HG03159 (cell line): ENCODE data around the gene GALNT10.

ENCODE experiments used
- ATAC-seq: cut with Tn5 transposase; IDR thresholded peaks from one replicate; pipeline ENCODE4 v1.9.1; 2021; ENCODE audit warnings: mild to moderate bottlenecking, moderate library complexity; ENCODE audit not compliant: unreplicated experiment

GALNT10 gene

DNA sequence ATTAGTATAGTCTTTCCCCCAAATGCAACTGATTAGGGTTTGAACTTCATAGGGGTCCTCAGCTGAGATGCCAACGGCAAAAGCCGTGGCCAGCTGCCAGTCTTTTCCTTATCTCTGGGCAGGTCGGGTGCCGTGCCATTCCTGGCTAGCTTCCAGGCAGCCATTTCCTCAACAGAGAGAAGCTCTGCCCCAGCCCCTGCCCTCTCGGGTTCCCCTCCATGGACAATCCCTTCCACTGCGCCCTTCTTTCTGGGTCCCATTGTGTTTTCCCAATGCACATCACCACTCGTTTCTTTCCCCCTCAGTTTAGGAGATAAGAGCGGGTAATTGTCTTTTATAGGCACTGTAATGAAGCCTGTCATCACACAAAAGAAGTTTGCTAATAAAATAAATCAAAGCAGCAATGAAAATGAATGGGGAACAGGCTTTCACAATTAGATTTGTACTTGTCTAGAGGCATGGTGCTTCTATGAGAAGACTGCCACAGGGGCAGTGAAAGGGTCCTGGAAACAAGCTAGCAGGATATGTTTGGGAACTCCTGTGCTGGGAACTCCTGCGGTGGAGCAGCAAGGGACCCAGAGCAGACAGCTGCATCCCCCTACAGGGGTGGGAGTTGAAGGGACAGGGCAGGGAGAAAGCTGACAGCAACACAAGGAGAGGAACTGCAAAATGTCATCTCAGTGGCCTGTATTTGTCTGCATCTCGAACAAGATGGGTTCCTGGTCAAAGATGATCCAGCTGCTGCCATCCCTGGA lies 207.3 kb downstream of the GALNT10 start:
- no peak for ATAC-seq

GRCh38 chr5:154400678-154401077 lies 210.1 kb downstream of the GALNT10 start:
- no peak for ATAC-seq

GRCh38 chr5:154401355-154401754 lies 210.8 kb downstream of the GALNT10 start:
- ATAC-seq: no peak

- no peak for ATAC-seq
Observed at GRCh38 chr5:154401931-154402330, 211.4 kb downstream of the GALNT10 start.

DNA sequence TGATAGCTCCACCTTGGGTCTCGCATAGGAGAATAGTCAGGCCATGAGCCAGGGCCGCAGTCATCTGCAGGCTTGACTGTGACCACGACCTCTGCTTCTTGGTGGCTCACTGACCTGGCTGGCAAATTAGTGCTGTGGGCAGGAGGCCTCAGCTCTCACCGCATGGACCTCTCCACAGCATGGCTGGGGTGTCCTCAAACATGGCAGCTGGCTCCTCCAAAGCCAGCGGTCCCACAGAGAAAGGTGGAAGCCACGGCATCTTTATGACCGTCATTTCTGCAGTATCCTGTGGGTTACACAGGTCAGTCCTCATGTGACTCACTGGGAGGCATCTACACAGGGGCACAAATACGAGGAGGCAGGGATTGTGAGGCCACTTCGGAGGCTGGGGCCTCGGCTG lies 212.1 kb downstream of the GALNT10 start:
- ATAC-seq: no peak

GRCh38 chr5:154403234-154403633 lies 212.7 kb downstream of the GALNT10 start:
- no peak for ATAC-seq

- no peak for ATAC-seq
Observed at GRCh38 chr5:154403776-154404387, 213.3 kb downstream of the GALNT10 start.

DNA sequence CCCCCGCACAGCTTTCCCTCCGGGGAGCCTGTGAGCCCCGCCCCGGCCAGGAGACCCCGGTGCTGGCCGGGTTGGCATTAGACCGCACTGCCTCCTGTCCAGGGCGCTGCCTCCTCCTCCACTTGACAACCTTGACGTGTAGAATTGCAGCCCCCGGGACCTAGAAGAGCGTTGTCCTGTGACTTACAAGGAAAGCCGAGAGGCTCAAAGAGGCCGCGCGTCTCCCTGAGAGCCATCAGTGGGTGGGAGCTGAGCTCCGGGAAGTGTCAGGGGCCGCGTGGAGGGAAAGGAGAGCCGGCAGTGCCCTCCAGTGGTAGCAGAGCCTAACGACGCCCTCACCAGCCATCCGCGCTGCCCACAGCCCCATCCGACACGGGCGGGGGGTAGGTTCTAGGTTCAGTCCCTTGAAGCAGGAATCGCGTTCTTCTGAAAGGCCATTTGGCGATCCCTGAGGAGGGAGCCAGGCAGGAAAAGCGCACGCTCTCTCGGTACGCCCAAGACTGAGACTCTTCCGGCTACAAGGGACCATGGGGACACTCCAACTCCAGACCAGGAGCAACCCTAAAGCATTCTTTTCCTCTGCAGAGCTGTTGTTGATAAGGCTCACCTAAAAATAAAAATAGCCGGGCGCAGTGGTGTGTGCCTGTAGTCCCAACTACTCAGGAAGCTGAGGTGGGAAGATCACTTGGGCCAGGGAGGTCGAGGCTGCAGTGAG lies 214.7 kb downstream of the GALNT10 start:
- peak; percentile 96 for ATAC-seq

- ATAC-seq: no peak
Observed at GRCh38 chr5:154406231-154406630, 215.7 kb downstream of the GALNT10 start.

DNA sequence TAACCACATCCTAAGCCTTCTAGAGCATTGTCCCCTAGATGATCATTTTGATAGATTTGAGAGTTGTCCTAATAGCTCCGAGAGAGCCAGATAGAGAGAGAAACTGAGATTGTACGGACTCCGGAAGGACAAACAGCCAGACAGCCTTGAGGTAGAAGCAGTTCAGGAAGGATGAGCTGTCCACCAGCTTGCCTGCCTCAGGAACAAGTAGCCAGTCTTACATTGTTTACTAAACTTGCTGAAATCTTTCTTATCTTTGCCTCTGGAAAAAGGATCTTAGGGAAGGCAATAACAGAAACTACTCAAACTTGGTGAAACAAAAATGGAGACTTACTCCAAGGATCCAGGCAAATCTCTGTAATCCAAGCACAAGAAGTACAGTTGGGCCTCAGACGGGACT lies 216.3 kb downstream of the GALNT10 start:
- no peak for ATAC-seq

DNA sequence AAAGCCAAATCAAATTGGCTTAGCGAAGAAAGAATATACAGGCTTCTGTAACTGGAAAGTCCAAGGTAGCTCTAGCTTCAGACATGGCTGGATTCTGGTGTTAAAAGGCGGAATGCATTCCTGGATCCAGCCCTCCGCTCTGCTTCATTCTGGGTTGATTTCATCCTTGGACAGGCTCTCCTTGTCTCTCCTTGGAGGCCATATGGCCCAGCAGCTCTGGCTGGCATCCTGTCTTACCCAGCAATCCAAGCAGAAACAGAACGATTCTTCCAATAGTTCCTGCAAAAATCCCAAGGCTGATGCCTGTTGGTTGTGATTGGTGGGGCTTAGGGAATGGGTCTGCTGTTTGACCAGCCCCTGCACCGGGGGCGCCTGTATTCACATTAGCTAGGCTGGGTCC lies 218.3 kb downstream of the GALNT10 start:
- ATAC-seq: no peak

- no peak for ATAC-seq
Observed at GRCh38 chr5:154409230-154409840, 218.8 kb downstream of the GALNT10 start.

GRCh38 chr5:154410008-154410407 lies 219.5 kb downstream of the GALNT10 start:
- no peak for ATAC-seq

DNA sequence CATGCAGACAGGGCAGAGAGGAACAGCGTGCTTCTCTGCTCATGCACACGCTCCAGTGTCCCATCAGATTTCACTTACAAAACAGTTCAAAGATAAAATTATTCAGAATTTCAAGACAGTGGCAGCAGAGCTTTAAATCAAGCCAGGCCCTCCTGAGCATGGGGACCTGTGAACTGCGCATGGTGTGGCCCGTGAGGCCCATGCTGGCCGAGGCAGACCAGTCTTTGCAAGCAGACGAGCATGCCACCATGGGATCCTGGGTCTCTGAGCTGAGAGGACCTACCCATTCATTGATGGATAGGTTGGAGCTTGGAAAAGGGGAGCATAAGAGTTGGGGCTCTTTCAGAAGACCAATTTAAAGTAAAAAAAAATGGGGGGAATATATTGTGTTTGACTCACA lies 220.3 kb downstream of the GALNT10 start:
- ATAC-seq: no peak

GRCh38 chr5:154411338-154411737 lies 220.8 kb downstream of the GALNT10 start:
- ATAC-seq: no peak

GRCh38 chr5:154412316-154412715 lies 221.8 kb downstream of the GALNT10 start:
- ATAC-seq: no peak

DNA sequence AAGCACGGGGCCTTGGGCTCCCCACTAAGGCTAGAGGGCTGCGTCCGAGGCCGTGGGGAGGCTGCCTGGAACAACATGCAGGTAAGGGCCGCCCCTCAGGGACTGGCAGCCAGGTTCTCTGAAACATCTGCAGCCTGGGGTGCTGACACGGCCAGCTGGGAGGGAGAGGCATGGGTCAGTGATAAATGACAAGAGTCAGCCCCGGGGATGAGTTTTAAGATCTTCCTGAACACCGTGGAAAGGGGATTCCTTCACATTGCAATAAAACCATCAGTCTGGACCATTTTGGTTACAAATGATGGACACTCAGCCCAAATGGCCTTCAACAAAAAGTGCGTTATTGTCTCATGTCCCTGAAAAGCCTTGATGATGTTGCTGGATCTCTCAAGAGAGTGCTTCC lies 222.4 kb downstream of the GALNT10 start:
- no peak for ATAC-seq

DNA sequence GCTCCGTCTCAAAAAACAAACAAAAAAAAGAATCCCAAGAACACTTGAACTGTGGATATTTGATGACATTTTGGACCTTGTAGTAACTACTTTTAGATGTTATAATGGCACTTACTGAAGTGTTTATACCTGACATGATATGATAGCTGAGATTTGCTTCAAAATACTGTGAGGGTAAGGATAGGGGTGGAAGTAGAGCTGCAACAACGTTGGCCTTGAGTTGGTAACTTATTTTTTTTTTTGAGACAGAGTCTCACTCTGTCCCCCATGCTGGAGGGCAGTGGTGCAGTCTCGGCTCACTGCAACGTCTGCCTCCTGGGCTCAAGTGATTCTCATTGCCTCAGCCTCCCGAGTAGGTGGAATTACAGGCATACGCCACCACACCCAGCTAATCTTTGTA lies 224.6 kb downstream of the GALNT10 start:
- no peak for ATAC-seq

DNA sequence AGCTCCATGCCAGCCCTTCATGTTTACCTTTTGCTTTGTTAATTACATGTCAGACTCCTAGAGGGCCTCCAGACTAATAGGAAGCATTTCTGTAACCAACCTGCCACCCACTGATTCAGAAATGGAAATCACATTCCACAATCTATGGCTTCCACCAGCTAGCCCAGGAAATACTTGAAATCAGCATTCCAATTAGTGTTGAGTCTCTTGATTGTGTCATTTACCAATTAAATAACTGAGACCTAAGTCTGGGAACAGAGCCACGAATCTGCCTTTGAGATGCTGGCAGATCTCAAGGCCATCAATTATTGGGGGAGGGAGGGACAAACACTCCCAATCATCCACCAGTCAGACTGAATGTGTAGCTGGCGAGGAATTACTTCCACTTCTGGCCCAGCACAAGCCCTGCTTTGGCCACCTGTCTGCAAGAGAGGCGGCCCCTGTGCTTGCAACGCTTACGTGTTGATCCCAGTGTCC lies 227.8 kb downstream of the GALNT10 start:
- ATAC-seq: no peak

DNA sequence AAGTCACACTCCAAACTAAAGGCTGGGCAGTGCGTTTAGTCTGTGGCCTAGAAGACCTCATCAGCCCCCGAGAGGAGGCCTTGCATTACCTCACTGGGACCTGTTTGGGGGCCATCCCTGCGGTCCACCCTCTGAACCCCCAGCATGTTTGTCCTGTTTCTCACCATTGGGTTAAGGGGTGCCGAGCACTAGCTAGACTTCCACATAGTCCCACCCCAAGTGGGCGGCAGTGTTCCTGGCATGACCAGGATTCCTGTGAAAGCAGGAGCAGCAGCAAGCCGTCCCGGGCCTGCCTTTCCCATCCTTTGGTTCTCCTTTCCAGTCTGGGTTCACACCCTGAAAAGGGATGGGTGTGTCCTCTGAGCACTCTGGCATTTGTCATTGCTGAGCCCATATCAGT lies 228.7 kb downstream of the GALNT10 start:
- no peak for ATAC-seq

DNA sequence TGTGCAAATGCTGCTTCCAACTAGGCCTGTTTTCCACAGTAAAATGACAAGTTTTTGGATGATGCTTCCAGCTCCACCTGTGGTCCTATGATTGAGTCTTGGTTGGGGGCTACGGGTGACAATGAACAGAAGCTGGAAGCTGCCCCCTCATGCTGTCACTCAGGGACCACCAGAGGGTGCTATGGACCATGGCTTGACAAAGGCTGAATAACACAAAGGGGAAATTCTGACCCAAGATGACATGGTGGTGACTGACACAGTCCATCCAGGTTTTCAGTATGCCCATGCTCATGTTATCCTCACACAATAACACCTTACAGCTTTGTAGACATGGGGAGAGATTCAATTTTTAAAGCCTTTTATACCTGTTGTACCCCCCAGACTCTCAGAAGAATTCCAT lies 231.3 kb downstream of the GALNT10 start:
- no peak for ATAC-seq

GRCh38 chr5:154422298-154422697 lies 231.8 kb downstream of the GALNT10 start:
- ATAC-seq: no peak
